Measurements from ENCODE around the gene PCSK1N.

Gene PCSK1N

GRCh38 chrX:48793935-48794334, 41.5 kb downstream of the PCSK1N start:
- no peaks in the 10 kb centered on the region for H3K27me3 Mint-ChIP-seq (ENCODE audit: low read depth)
- H3K9me3 Mint-ChIP-seq, result peaks cover 11% of the 10 kb centered on the region
- no peak overlapping the region for H3K27ac Mint-ChIP-seq
- H3K4me3 Mint-ChIP-seq, result no peak overlapping the region
- no peaks in the 10 kb centered on the region for H3K4me1 Mint-ChIP-seq
- H3K36me3 Mint-ChIP-seq (ENCODE audit: low read depth), result no peaks in the 10 kb centered on the region
- TF ChIP-seq CTCF (IDR thresholded peaks at IDR 0.05; ENCODE audit: unreplicated experiment in 3 of 3), result no peak

GRCh38 chrX:48792219-48792618, 43.2 kb downstream of the PCSK1N start:
- peaks cover 14% of the 10 kb centered on the region for H3K9me3 Mint-ChIP-seq
- no peaks in the 10 kb centered on the region for H3K36me3 Mint-ChIP-seq (ENCODE audit: low read depth)
- no peak overlapping the region for H3K4me3 Mint-ChIP-seq
- no peaks in the 10 kb centered on the region for H3K4me1 Mint-ChIP-seq
- TF ChIP-seq CTCF (IDR thresholded peaks at IDR 0.05; ENCODE audit: unreplicated experiment in 3 of 3), result no peak
- H3K27ac Mint-ChIP-seq, result no peak overlapping the region
- H3K27me3 Mint-ChIP-seq (ENCODE audit: low read depth), result peaks cover 4% of the 10 kb centered on the region

GRCh38 chrX:48791063-48791820, 44.2 kb downstream of the PCSK1N start:
- no peaks in the 10 kb centered on the region for H3K4me1 Mint-ChIP-seq
- H3K36me3 Mint-ChIP-seq (ENCODE audit: low read depth), result no peaks in the 10 kb centered on the region
- H3K4me3 Mint-ChIP-seq, result no peak overlapping the region
- H3K9me3 Mint-ChIP-seq, result peaks cover 21% of the 10 kb centered on the region
- no peak for TF ChIP-seq CTCF (IDR thresholded peaks at IDR 0.05; ENCODE audit: unreplicated experiment in 3 of 3)
- no peak overlapping the region for H3K27ac Mint-ChIP-seq
- peaks cover 4% of the 10 kb centered on the region for H3K27me3 Mint-ChIP-seq (ENCODE audit: low read depth)

GRCh38 chrX:48790477-48790876, 44.9 kb downstream of the PCSK1N start:
- no peaks in the 10 kb centered on the region for H3K4me1 Mint-ChIP-seq
- no peak for TF ChIP-seq CTCF (IDR thresholded peaks at IDR 0.05; ENCODE audit: unreplicated experiment in 3 of 3)
- H3K27me3 Mint-ChIP-seq (ENCODE audit: low read depth), result peaks cover 4% of the 10 kb centered on the region
- no peaks in the 10 kb centered on the region for H3K36me3 Mint-ChIP-seq (ENCODE audit: low read depth)
- no peak overlapping the region for H3K4me3 Mint-ChIP-seq
- H3K9me3 Mint-ChIP-seq, result peaks cover 21% of the 10 kb centered on the region
- H3K27ac Mint-ChIP-seq, result no peak overlapping the region

- Mint-ChIP-seq H3K9me3 (peaks cover 19% of the 10 kb centered on the region), H3K27me3 (ENCODE audit: low read depth) (peaks cover 4% of the 10 kb centered on the region), H3K27ac (no peak overlapping the region), H3K36me3 (ENCODE audit: low read depth) (no peaks in the 10 kb centered on the region), H3K4me3 (no peak overlapping the region), H3K4me1 (no peaks in the 10 kb centered on the region)
- no peak for TF ChIP-seq CTCF (IDR thresholded peaks at IDR 0.05; ENCODE audit: unreplicated experiment in 3 of 3)
Observed at GRCh38 chrX:48789366-48790220, 45.8 kb downstream of the PCSK1N start.
